Measurements from ENCODE around the gene ETFB. TPM values are rescaled to one million over a fixed set of nuclear protein-coding genes. Genes with fewer than 3 reads are reported as not detected.
A peak's percentile ranks its signal among the peaks of the same experiment; 100 is the strongest.

Gene ETFB
- total RNA-seq, 4 donors from 2014 or later: 56.7 to 69.7 (median 63.6) TPM

GRCh38 chr19:51305479-51305878 is 60.7 kb downstream of the ETFB start:
- H3K4me3 ChIP-seq: no peak overlapping the region
- TF ChIP-seq EP300 (IDR thresholded peaks at IDR 0.05) (no peak), POLR2A (IDR thresholded peaks at IDR 0.05) (no peak)

DNA sequence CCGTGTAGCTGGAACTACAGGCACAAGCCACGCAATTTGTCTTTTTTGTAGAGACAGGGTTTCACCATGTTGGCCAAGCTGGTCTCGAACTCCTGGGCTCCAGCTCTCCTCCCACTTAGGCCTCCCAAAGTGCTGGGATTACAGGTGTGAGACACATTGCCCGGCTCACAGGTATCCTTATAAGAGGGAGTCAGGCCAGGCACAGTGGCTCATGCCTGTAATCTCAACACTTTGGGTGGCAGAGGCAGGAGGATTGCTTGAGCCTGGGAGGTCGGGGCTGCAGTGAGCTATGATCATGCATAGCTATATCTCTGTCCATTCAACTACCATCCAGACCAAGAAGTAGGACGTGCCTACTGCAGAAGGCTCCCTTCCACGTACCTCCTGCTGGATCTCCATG is 64.9 kb downstream of the ETFB start:
- Histone ChIP-seq H3K27me3 (peaks cover 20% of the 10 kb centered on the region), H3K36me3 (no peaks in the 10 kb centered on the region), H3K27ac (no peak overlapping the region), H3K9me3 (peaks cover 11% of the 10 kb centered on the region), H3K4me1 (no peaks in the 10 kb centered on the region), H3K4me3 (no peak overlapping the region)
- peak in 1 of 2 donors; percentile 67 for DNase-seq (ENCODE audit: low spot score in 2 of 2)
- TF ChIP-seq, protein P1, sequence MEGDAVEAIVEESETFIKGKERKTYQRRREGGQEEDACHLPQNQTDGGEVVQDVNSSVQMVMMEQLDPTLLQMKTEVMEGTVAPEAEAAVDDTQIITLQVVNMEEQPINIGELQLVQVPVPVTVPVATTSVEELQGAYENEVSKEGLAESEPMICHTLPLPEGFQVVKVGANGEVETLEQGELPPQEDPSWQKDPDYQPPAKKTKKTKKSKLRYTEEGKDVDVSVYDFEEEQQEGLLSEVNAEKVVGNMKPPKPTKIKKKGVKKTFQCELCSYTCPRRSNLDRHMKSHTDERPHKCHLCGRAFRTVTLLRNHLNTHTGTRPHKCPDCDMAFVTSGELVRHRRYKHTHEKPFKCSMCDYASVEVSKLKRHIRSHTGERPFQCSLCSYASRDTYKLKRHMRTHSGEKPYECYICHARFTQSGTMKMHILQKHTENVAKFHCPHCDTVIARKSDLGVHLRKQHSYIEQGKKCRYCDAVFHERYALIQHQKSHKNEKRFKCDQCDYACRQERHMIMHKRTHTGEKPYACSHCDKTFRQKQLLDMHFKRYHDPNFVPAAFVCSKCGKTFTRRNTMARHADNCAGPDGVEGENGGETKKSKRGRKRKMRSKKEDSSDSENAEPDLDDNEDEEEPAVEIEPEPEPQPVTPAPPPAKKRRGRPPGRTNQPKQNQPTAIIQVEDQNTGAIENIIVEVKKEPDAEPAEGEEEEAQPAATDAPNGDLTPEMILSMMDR (IDR thresholded peaks at IDR 0.05): no peak
- TF ChIP-seq EP300 (IDR thresholded peaks at IDR 0.05) (no peak), POLR2A (IDR thresholded peaks at IDR 0.05) (no peak), POLR2AphosphoS5 (IDR thresholded peaks at IDR 0.05) (no peak)
- WGBS: 65% methylated on average over 6 of the region's 7 CpGs

More at GRCh38 chr19:51305479-51305878, 60.7 kb downstream of the ETFB start:
- H3K36me3 ChIP-seq: no peaks in the 10 kb centered on the region
- 76% methylated on average over 3 of the region's 3 CpGs for WGBS
- peaks cover 40% of the 10 kb centered on the region for H3K27me3 ChIP-seq
- H3K9me3 ChIP-seq: peaks cover 24% of the 10 kb centered on the region
- H3K4me1 ChIP-seq: no peaks in the 10 kb centered on the region
- peak in 1 of 2 donors; percentile 29 for DNase-seq (ENCODE audit: low spot score in 2 of 2)
- H3K27ac ChIP-seq: no peak overlapping the region

DNA sequence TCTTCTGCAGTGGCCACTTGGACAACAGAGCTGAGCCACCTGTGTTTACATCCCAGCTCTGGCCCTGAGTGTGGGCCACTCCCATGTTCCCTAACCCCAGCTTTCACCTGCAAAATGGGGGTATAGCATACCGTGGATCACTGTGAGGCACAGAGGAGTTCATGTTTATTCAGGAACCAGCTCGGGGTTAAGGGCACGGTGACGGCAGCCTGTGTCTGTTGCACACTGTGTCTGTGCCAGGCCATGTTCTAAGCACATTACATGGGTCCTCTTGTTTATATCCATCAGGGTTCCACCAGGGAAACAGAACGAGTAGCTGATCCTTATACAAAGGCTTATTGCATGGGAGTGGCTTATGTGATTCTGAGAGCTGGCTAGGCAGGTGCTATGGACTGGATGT is 68.8 kb downstream of the ETFB start:
- no peak overlapping the region for H3K27ac ChIP-seq
- H3K4me3 ChIP-seq: no peak overlapping the region
- no peaks in the 10 kb centered on the region for H3K36me3 ChIP-seq
- no peaks in the 10 kb centered on the region for H3K4me1 ChIP-seq
- peaks cover 4% of the 10 kb centered on the region for H3K9me3 ChIP-seq
- WGBS: 73% methylated on average over 5 of the region's 5 CpGs
- H3K27me3 ChIP-seq: peaks cover 42% of the 10 kb centered on the region
- DNase-seq (ENCODE audit: low spot score in 2 of 2): peak in 1 of 2 donors; percentile 58
- TF ChIP-seq, protein P1 (IDR thresholded peaks at IDR 0.05): no peak
- TF ChIP-seq POLR2AphosphoS5 (IDR thresholded peaks at IDR 0.05): no peak
- no peak for TF ChIP-seq EP300 (IDR thresholded peaks at IDR 0.05)
- no peak for TF ChIP-seq POLR2A (IDR thresholded peaks at IDR 0.05)

DNA sequence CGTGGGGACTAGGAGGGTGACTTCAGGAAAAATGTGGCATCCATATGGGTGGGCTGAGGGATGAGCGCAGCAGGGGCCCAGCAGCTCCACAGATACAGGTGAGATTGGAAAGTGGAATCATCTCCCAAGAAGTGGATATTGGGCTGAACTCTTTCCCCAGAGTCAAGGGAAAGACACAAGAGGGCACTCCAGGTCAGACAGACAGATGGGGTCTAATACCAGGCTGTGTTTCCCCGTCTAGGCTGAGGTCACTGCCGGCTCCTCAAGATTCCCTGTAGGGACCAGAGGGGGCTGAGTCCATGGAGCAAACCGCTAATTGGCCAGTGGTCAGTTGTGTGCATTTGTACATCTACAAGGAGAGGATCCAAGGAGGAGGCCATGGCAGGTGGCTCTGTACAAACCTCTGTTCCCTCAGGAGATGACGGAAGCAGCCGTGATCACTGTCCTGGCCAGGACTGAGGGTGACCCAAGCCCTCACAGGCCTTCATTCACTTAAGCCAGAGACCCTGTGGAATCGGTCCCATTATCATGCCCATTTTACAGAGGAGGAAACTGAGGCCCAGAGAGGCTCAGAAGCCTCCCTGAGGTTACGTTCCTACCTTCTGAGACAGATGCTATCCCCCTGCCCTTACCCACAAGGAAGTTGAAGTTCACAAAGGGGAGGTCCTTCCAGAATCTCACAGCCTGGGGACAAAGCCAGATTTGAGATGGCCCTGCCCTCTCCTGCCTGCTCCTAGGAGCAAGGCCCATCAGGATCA is 69.7 kb downstream of the ETFB start:
- no peaks in the 10 kb centered on the region for H3K36me3 ChIP-seq
- peaks cover 39% of the 10 kb centered on the region for H3K27me3 ChIP-seq
- H3K27ac ChIP-seq: no peak overlapping the region
- 59% methylated on average over 6 of the region's 9 CpGs for WGBS
- no peaks in the 10 kb centered on the region for H3K9me3 ChIP-seq
- no peaks in the 10 kb centered on the region for H3K4me1 ChIP-seq
- no peak overlapping the region for H3K4me3 ChIP-seq
- TF ChIP-seq POLR2AphosphoS5 (IDR thresholded peaks at IDR 0.05): no peak
- no peak for TF ChIP-seq EP300 (IDR thresholded peaks at IDR 0.05)
- TF ChIP-seq, protein P1 (IDR thresholded peaks at IDR 0.05): no peak
- TF ChIP-seq POLR2A (IDR thresholded peaks at IDR 0.05): no peak
- DNase-seq (ENCODE audit: low spot score in 2 of 2): no peak

- peak in 1 of 2 donors; percentile 44 for DNase-seq (ENCODE audit: low spot score in 2 of 2)
- no peak overlapping the region for H3K4me3 ChIP-seq
- TF ChIP-seq POLR2AphosphoS5 (IDR thresholded peaks at IDR 0.05) (no peak), POLR2A (IDR thresholded peaks at IDR 0.05) (no peak), EP300 (IDR thresholded peaks at IDR 0.05) (no peak)
- TF ChIP-seq, protein P1 (IDR thresholded peaks at IDR 0.05): no peak
- H3K27me3 ChIP-seq: peaks cover 39% of the 10 kb centered on the region
- H3K9me3 ChIP-seq: no peaks in the 10 kb centered on the region
- H3K27ac ChIP-seq: no peak overlapping the region
- H3K36me3 ChIP-seq: no peaks in the 10 kb centered on the region
- no peaks in the 10 kb centered on the region for H3K4me1 ChIP-seq
- WGBS: 30% methylated on average over 14 of the region's 15 CpGs
Observed at GRCh38 chr19:51295382-51296126, 70.6 kb downstream of the ETFB start.

Other genes starting within 250 kb of the ETFB start
- gene SIGLEC9, start 241.5 kb downstream of the ETFB start, total RNA-seq: 1 to 10 TPM in 1 of 4 donors, under 1 TPM in 2, not detected in 1; 0.68 to 1.3 (median 0.83) TPM
- gene SIGLEC7, start 224.1 kb downstream of the ETFB start, total RNA-seq: not detected
- gene CD33, start 141.3 kb downstream of the ETFB start, total RNA-seq: 1 to 10 TPM in 3 of 4 donors, under 1 TPM in 1; 0.51 to 7.0 (median 2.4) TPM
- not detected for gene SIGLECL1, start 115.3 kb downstream of the ETFB start, total RNA-seq
- under 1 TPM in 1 of 4 donors, not detected in 3; 0.26 TPM for gene IGLON5, start 54.7 kb downstream of the ETFB start, total RNA-seq
- 10 to 100 TPM; 20.4 to 35.6 (median 28.8) TPM for gene VSIG10L, start 24.2 kb downstream of the ETFB start, total RNA-seq
- not detected for gene CLDND2, start 2.6 kb upstream of the ETFB start, total RNA-seq
- not detected for gene NKG7, start 6.3 kb upstream of the ETFB start, total RNA-seq
- gene LIM2, start 21.6 kb upstream of the ETFB start, total RNA-seq: not detected
- gene C19orf84, start 24.2 kb upstream of the ETFB start, total RNA-seq: not detected
- gene SIGLEC10, start 51.3 kb upstream of the ETFB start, total RNA-seq: 1 to 10 TPM; 1.2 to 3.5 (median 1.6) TPM
- gene SIGLEC8, start 92.1 kb upstream of the ETFB start, total RNA-seq: 1 to 10 TPM in 1 of 4 donors, under 1 TPM in 1, not detected in 2; 0.21 to 1.0 TPM
- not detected for gene CEACAM18, start 112.2 kb upstream of the ETFB start, total RNA-seq
- gene SIGLEC12, start 135.4 kb upstream of the ETFB start, total RNA-seq: not detected
- gene SIGLEC6, start 165.3 kb upstream of the ETFB start, total RNA-seq: under 1 TPM in 2 of 4 donors, not detected in 2; 0.26 to 0.30 TPM
- 10 to 100 TPM in 1 of 4 donors, 1 to 10 TPM in 3; 2.0 to 12.1 (median 5.1) TPM for gene ZNF175, start 204.9 kb upstream of the ETFB start, total RNA-seq